GM06990 (cell line): Measurements from ENCODE around the gene MOBP.

Experiments
- DNase-seq: peaks from one replicate; pipeline ENCODE4 v3.0.0-alpha.2; 2011; ENCODE audit not compliant: insufficient read length; ENCODE audit errors: extremely low read depth
- H3K27me3 ChIP-seq: replicated peaks from 2 replicates; pipeline ENCODE4 v1.6.0; 2011; ENCODE audit warnings: low read length; ENCODE audit not compliant: control insufficient read depth, insufficient read depth
- H3K36me3 ChIP-seq: 2 replicates; pipeline ENCODE4 v1.5.1; 2011; ENCODE audit warnings: low read length; ENCODE audit not compliant: control insufficient read depth, insufficient read depth
- H3K4me3 ChIP-seq: replicated peaks from 2 replicates; pipeline ENCODE4 v1.5.1; 2011; ENCODE audit warnings: low read depth, mild to moderate bottlenecking, control low read depth, low read length
- CTCF ChIP-seq: IDR thresholded peaks from 2 replicates; pipeline ENCODE4 v1.5.1; 2011; ENCODE audit warnings: low read length, control low read depth, mild to moderate bottlenecking, inconsistent platforms; ENCODE audit not compliant: insufficient read depth, poor library complexity, severe bottlenecking

MOBP gene

GRCh38 chr3:39476783-39477182 lies 9.3 kb downstream of the MOBP start:
- no peak for TF ChIP-seq CTCF
- Histone ChIP-seq H3K27me3 (no peaks in the 10 kb centered on the region), H3K4me3 (no peak overlapping the region), H3K36me3 (no peaks in the 10 kb centered on the region)
- no peak for DNase-seq

GRCh38 chr3:39478226-39478625 lies 10.7 kb downstream of the MOBP start:
- DNase-seq, result no peak
- H3K4me3 ChIP-seq, result no peak overlapping the region
- no peaks in the 10 kb centered on the region for H3K36me3 ChIP-seq
- no peak for TF ChIP-seq CTCF
- no peaks in the 10 kb centered on the region for H3K27me3 ChIP-seq

GRCh38 chr3:39479701-39480414 lies 12.4 kb downstream of the MOBP start:
- DNase-seq, result no peak
- no peaks in the 10 kb centered on the region for H3K36me3 ChIP-seq
- TF ChIP-seq CTCF, result no peak
- no peaks in the 10 kb centered on the region for H3K27me3 ChIP-seq
- H3K4me3 ChIP-seq, result no peak overlapping the region

- TF ChIP-seq CTCF, result no peak
- no peak for DNase-seq
- Histone ChIP-seq H3K36me3 (no peaks in the 10 kb centered on the region), H3K4me3 (no peak overlapping the region), H3K27me3 (no peaks in the 10 kb centered on the region)
Measured at GRCh38 chr3:39485547-39485946, 18.1 kb downstream of the MOBP start.

GRCh38 chr3:39491014-39491413 lies 23.5 kb downstream of the MOBP start:
- Histone ChIP-seq H3K4me3 (no peak overlapping the region), H3K27me3 (no peaks in the 10 kb centered on the region), H3K36me3 (no peaks in the 10 kb centered on the region)
- no peak for TF ChIP-seq CTCF
- DNase-seq, result no peak
